Measurements from ENCODE around the gene OR2V2.

The OR2V2 gene

GRCh38 chr5:181204113-181204825, 56.9 kb downstream of the OR2V2 start:
- H3K4me2 ChIP-seq (ENCODE audit: low read length): peak overlapping the region; percentile 49
- peaks cover 16% of the 10 kb centered on the region for H3K4me1 ChIP-seq (ENCODE audit: low read length)
- H3K27ac ChIP-seq (ENCODE audit: low read length): no peak overlapping the region
- H2AFZ ChIP-seq (ENCODE audit: low read depth, low read length): peak overlapping the region; percentile 16; the same call in 1 of the 2 replicates
- peaks cover 8% of the 10 kb centered on the region; the same call in 1 of the 2 replicates for H3K27me3 ChIP-seq (ENCODE audit: low read depth, low read length)
- H3K9me3 ChIP-seq (ENCODE audit: insufficient read depth, low read length): no peaks in the 10 kb centered on the region
- H4K20me1 ChIP-seq (ENCODE audit: insufficient read depth, low read length): no peaks in the 10 kb centered on the region; the same call in 1 of the 2 replicates
- TF ChIP-seq EZH2phosphoT487 (IDR thresholded peaks at IDR 0.05; ENCODE audit: low read depth) (no peak), CTCF (IDR thresholded peaks at IDR 0.05; ENCODE audit: low read depth, low read length) (no peak)
- H3K9ac ChIP-seq (ENCODE audit: low read length): no peak overlapping the region
- no peaks in the 10 kb centered on the region for H3K36me3 ChIP-seq (replicated peaks; ENCODE audit: low read depth, low read length)
- no peaks in the 10 kb centered on the region for H3K79me2 ChIP-seq (ENCODE audit: low read length)
- peak overlapping the region; percentile 53 for H3K4me3 ChIP-seq (ENCODE audit: low read length)

GRCh38 chr5:181204826-181205760, 57.7 kb downstream of the OR2V2 start, which contains the start of gene TRIM7:
TRIM7 (minus strand) TSS chr5:181205196; CDS start chr5:181205110, 86 bp downstream.
- Histone ChIP-seq H3K4me2 (ENCODE audit: low read length) (peak within 1 kb of the TSS; percentile 79), H4K20me1 (ENCODE audit: insufficient read depth, low read length) (no peaks in the 10 kb centered on the region; the same call in 1 of the 2 replicates), H2AFZ (ENCODE audit: low read depth, low read length) (peak within 1 kb of the TSS; percentile 53), H3K9me3 (ENCODE audit: insufficient read depth, low read length) (no peaks in the 10 kb centered on the region), H3K4me3 (ENCODE audit: low read length) (peak within 1 kb of the TSS; percentile 84), H3K9ac (ENCODE audit: low read length) (peak within 1 kb of the TSS; percentile 50), H3K79me2 (ENCODE audit: low read length) (no peaks in the 10 kb centered on the region), H3K36me3 (replicated peaks; ENCODE audit: low read depth, low read length) (no peaks in the 10 kb centered on the region), H3K27me3 (ENCODE audit: low read depth, low read length) (peaks cover 4% of the 10 kb centered on the region; the same call in 1 of the 2 replicates), H3K27ac (ENCODE audit: low read length) (no peak within 1 kb of the TSS), H3K4me1 (ENCODE audit: low read length) (peaks cover 11% of the 10 kb centered on the region)
- TF ChIP-seq CTCF (IDR thresholded peaks at IDR 0.05; ENCODE audit: low read depth, low read length) (no peak), EZH2phosphoT487 (IDR thresholded peaks at IDR 0.05; ENCODE audit: low read depth) (no peak)

GRCh38 chr5:181205761-181206649, 58.6 kb downstream of the OR2V2 start:
- peaks cover 11% of the 10 kb centered on the region for H3K4me1 ChIP-seq (ENCODE audit: low read length)
- H3K4me2 ChIP-seq (ENCODE audit: low read length): peak overlapping the region; percentile 79
- H3K4me3 ChIP-seq (ENCODE audit: low read length): peak overlapping the region; percentile 84
- no peaks in the 10 kb centered on the region for H3K79me2 ChIP-seq (ENCODE audit: low read length)
- peak overlapping the region; percentile 53 for H2AFZ ChIP-seq (ENCODE audit: low read depth, low read length)
- TF ChIP-seq EZH2phosphoT487 (IDR thresholded peaks at IDR 0.05; ENCODE audit: low read depth) (no peak), CTCF (IDR thresholded peaks at IDR 0.05; ENCODE audit: low read depth, low read length) (no peak)
- no peak overlapping the region for H3K27ac ChIP-seq (ENCODE audit: low read length)
- peak overlapping the region; percentile 50 for H3K9ac ChIP-seq (ENCODE audit: low read length)
- no peaks in the 10 kb centered on the region for H3K9me3 ChIP-seq (ENCODE audit: insufficient read depth, low read length)
- H4K20me1 ChIP-seq (ENCODE audit: insufficient read depth, low read length): no peaks in the 10 kb centered on the region; the same call in 1 of the 2 replicates
- no peaks in the 10 kb centered on the region for H3K36me3 ChIP-seq (replicated peaks; ENCODE audit: low read depth, low read length)
- no peaks in the 10 kb centered on the region for H3K27me3 ChIP-seq (ENCODE audit: low read depth, low read length)

All from OCI-LY3 (cell line).